ENCODE results near the gene KIAA1191. TPM values are rescaled to one million over a fixed set of nuclear protein-coding genes. Genes with fewer than 3 reads are reported as not detected.

KIAA1191 gene
- total and polyA plus RNA-seq, 2 of the 4 experiments (the other 2 are of a cell fraction), result 114 to 124 TPM

- no peak overlapping the region for H4K91ac ChIP-seq (ENCODE audit: insufficient read depth, low read depth, low read length)
- H2AK5ac ChIP-seq (ENCODE audit: low read depth, low read length), result no peak overlapping the region
- no peak overlapping the region for H4K5ac ChIP-seq (ENCODE audit: low read depth, low read length)
- H3K4me1 ChIP-seq (ENCODE audit: control insufficient read depth, insufficient read depth, low read length), result no peaks in the 10 kb centered on the region
- H2BK5ac ChIP-seq (ENCODE audit: low read depth, low read length, poor library complexity, severe bottlenecking), result no peak overlapping the region
- dilution Hi-C loops (cut with HindIII; ENCODE audit: low sequenced_read_pairs, unreplicated experiment), result no loop called here
- in situ Hi-C loops (cut with MboI; ENCODE audit: low sequenced_read_pairs), result no loop called here
- DNase-seq (no peak), ATAC-seq (ENCODE audit: low read depth) (no peak)
- H3K18ac ChIP-seq (ENCODE audit: low read depth, low read length), result no peak overlapping the region
- H3K14ac ChIP-seq (replicated peaks; ENCODE audit: low read depth, low read length), result no peak overlapping the region
- intact Hi-C loops (cut with micrococcal nuclease), result no loop called here
- no peak overlapping the region for H3K4me2 ChIP-seq (ENCODE audit: low read depth, low read length)
- H3K4ac ChIP-seq (ENCODE audit: low read depth, low read length), result no peak overlapping the region
- H3K23ac ChIP-seq (ENCODE audit: low read depth, low read length), result no peak overlapping the region
- TF ChIP-seq CEBPB (IDR thresholded peaks at IDR 0.05; ENCODE audit: low read depth, low read length) (no peak), CTCF (conservative IDR thresholded peaks at IDR 0.05; ENCODE audit: low read depth, low read length) (no peak), POLR2A (IDR thresholded peaks at IDR 0.05; ENCODE audit: low read depth, low read length) (no peak), RAD21 (IDR thresholded peaks at IDR 0.05; ENCODE audit: low read length) (no peak), MAZ (IDR thresholded peaks at IDR 0.05; ENCODE audit: borderline replicate concordance, low read depth, low read length) (no peak), SMC3 (IDR thresholded peaks at IDR 0.05; ENCODE audit: low read depth, low read length) (no peak), ELK1 (IDR thresholded peaks at IDR 0.05; ENCODE audit: borderline replicate concordance, low read depth, low read length) (no peak), RCOR1 (IDR thresholded peaks at IDR 0.05; ENCODE audit: insufficient replicate concordance, low read length) (no peak), RFX5 (IDR thresholded peaks at IDR 0.05; ENCODE audit: low read depth, low read length) (no peak), CHD1 (IDR thresholded peaks at IDR 0.05; ENCODE audit: low read depth, low read length) (no peak), BHLHE40 (IDR thresholded peaks at IDR 0.05; ENCODE audit: low read depth, low read length) (no peak), FOS (IDR thresholded peaks at IDR 0.05; ENCODE audit: low read depth, low read length) (no peak), MAFK (IDR thresholded peaks at IDR 0.05; ENCODE audit: low read depth, low read length) (no peak), NFE2L2 (IDR thresholded peaks at IDR 0.05; ENCODE audit: low read depth, low read length) (no peak), MXI1 (IDR thresholded peaks at IDR 0.05; ENCODE audit: borderline replicate concordance, low read depth, low read length) (no peak), USF2 (IDR thresholded peaks at IDR 0.05; ENCODE audit: low read depth, low read length) (no peak)
- H3K27ac ChIP-seq (ENCODE audit: insufficient read depth, low read length), result no peak overlapping the region
- POLR2A ChIA-PET (ENCODE audit: unreplicated experiment), result no interaction called here
- no peak overlapping the region for H2AK9ac ChIP-seq (replicated peaks; ENCODE audit: low read depth, low read length, poor library complexity)
- H3K79me1 ChIP-seq (ENCODE audit: low read depth in 1 of 2, low read length in 2 of 2), result peaks cover 4 to 5% of the 10 kb centered on the region in 2 experiments; a peak in 1 of 4 replicates
- H4K8ac ChIP-seq (ENCODE audit: low read depth in 2 of 2, low read length in 2 of 2), result no peak overlapping the region
- no peaks in the 10 kb centered on the region for H3K27me3 ChIP-seq (ENCODE audit: control insufficient read depth, insufficient read depth, low read length)
- H3K36me3 ChIP-seq (ENCODE audit: control insufficient read depth, insufficient read depth, low read length), result peaks cover 32% of the 10 kb centered on the region
- no peaks in the 10 kb centered on the region for H3K9me1 ChIP-seq (ENCODE audit: insufficient read depth, low read length)
- no peak overlapping the region for H2BK120ac ChIP-seq (ENCODE audit: low read depth, low read length)
- no peak overlapping the region for H2BK15ac ChIP-seq (ENCODE audit: low read depth, low read length)
- no TSS peak for BruUV-seq (replicated peaks)
- no peaks in the 10 kb centered on the region for H4K20me1 ChIP-seq (ENCODE audit: insufficient read depth, low read length)
- H3K9ac ChIP-seq (ENCODE audit: low read depth, low read length), result no peak overlapping the region
- no peak overlapping the region for H2BK20ac ChIP-seq (ENCODE audit: low read depth, low read length)
- H3K56ac ChIP-seq (ENCODE audit: extremely low read depth, insufficient read depth, low read length), result no peak overlapping the region
- H2AFZ ChIP-seq (replicated peaks; ENCODE audit: low read length, poor library complexity), result no peak overlapping the region
- CTCF ChIA-PET, result no interaction called here
- no peaks in the 10 kb centered on the region for H3K9me3 ChIP-seq (ENCODE audit: control insufficient read depth, insufficient read depth, low read length)
- 80% methylated on average over 1 of the region's 3 CpGs; no CpG with 5 or more reads in 1 of the 2 experiments for WGBS, 2 experiments (ENCODE audit: extremely low coverage in 2 of 2, insufficient read length in 1 of 2)
- no peak overlapping the region for H3K4me3 ChIP-seq (ENCODE audit: insufficient read depth, low read depth, low read length)
Measured at GRCh38 chr5:176379881-176380280, 18.3 kb upstream of the KIAA1191 start.

Measured in IMR-90 (cell line).